ENCODE data around the gene DNMBP. TPM values are rescaled to one million over a fixed set of nuclear protein-coding genes. Genes with fewer than 3 reads are reported as not detected.
"Not testable (repeated sequence)": the region's sequence is repeated elsewhere in the genome, so short reads cannot be mapped to it uniquely, and the experiment has no call there.

DNMBP gene
- total RNA-seq, 1 donor from 2014 or later, result 7.7 TPM

DNA sequence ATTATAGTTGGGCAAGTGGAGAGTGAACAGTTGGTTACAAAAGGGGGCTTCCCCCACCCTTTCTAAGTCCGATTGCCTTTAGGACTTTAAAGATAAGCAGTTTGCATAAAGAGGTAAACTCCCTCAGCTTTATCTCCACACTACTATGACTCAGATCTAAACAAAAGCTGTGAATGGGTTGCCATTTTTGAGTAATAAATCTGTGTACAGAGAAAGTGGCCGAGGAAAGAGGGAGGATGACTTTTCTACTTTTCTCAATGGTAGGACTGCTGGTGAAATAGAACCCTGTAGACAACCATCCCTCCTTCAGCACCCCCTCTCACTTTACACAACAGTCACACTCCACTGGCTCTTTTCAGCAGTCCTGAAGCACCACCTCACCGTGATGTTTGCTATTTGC is 71.2 kb downstream of the DNMBP start:
- Histone ChIP-seq H3K4me1 (peaks cover 17% of the 10 kb centered on the region), H3K9me3 (replicated peaks) (no peaks in the 10 kb centered on the region), H3K27ac (replicated peaks) (no peak overlapping the region), H3K4me3 (no peak overlapping the region), H3K36me3 (peaks cover 6% of the 10 kb centered on the region), H3K27me3 (ENCODE audit: low read depth) (no peaks in the 10 kb centered on the region)
- intact Hi-C loops (cut with micrococcal nuclease), result no loop called here
- DNase-seq, result no peak
- TF ChIP-seq, protein P1, sequence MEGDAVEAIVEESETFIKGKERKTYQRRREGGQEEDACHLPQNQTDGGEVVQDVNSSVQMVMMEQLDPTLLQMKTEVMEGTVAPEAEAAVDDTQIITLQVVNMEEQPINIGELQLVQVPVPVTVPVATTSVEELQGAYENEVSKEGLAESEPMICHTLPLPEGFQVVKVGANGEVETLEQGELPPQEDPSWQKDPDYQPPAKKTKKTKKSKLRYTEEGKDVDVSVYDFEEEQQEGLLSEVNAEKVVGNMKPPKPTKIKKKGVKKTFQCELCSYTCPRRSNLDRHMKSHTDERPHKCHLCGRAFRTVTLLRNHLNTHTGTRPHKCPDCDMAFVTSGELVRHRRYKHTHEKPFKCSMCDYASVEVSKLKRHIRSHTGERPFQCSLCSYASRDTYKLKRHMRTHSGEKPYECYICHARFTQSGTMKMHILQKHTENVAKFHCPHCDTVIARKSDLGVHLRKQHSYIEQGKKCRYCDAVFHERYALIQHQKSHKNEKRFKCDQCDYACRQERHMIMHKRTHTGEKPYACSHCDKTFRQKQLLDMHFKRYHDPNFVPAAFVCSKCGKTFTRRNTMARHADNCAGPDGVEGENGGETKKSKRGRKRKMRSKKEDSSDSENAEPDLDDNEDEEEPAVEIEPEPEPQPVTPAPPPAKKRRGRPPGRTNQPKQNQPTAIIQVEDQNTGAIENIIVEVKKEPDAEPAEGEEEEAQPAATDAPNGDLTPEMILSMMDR (IDR thresholded peaks at IDR 0.05; ENCODE audit: borderline replicate concordance), result no peak

DNA sequence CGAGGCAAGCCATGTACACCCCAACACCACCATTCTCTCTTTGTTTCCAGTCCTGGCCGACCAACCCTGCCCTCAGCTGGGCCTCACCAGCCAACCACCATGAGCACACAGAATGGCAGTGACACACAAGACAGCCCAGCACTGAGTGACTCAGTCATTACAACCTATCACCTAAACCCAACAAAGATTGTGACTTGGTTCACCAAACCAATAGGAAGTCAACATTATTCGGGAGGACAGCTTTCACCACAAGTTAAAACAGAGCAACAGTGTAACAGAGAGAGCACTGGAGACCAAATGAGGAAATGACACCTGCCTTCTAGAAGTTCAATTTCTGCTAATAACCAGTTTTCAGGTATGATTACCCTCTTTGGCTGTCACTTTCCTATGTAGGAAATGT is 72.1 kb downstream of the DNMBP start:
- Histone ChIP-seq H3K27me3 (ENCODE audit: low read depth) (no peaks in the 10 kb centered on the region), H3K36me3 (peaks cover 6% of the 10 kb centered on the region), H3K4me1 (peaks cover 9% of the 10 kb centered on the region), H3K9me3 (replicated peaks) (no peaks in the 10 kb centered on the region), H3K4me3 (no peak overlapping the region), H3K27ac (replicated peaks) (no peak overlapping the region)
- DNase-seq, result no peak
- TF ChIP-seq, protein P1 (IDR thresholded peaks at IDR 0.05; ENCODE audit: borderline replicate concordance), result no peak
- intact Hi-C loops (cut with micrococcal nuclease), result no loop called here

DNA sequence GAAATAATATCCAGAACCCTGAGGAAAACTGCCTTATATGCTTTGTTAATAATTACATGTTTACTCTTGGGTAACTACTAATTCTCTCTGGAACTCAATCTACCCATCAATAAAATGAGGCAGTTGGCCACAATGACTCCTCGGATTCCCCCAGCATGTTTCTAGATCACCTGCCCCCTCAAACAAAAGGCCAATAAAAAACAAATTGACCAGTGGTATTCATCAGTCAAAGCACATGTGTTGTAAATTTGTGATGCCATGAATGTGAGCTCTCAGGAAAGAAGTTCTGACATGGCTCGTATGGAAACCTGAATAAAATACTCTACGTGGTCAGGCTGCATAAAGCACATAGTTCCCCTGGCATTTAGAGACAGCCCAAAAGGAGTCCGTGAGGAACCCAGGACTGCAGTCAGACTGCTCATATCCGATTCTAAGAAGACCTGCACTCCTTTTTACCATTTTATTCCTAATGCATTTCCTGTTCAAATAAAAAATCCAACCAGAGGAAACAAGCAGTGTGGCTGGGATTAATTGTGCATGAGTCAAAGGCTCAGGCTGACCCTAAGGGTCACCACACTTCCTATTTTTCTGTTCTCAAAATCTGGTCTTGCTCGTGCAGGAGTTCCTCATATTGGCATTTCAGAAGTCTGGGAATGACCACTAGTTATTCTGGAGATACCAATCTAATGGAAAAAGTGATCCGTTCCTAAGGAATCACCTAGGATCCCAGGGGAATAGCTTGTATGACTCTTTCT is 77.4 kb downstream of the DNMBP start:
- DNase-seq; H3K9me3 ChIP-seq (replicated peaks); H3K4me3 ChIP-seq; intact Hi-C loops (cut with micrococcal nuclease); H3K27me3 ChIP-seq (ENCODE audit: low read depth); H3K36me3 ChIP-seq: not testable (repeated sequence)
- H3K4me1 ChIP-seq, result peaks cover 33% of the 10 kb centered on the region
- peak overlapping the region; percentile 23 for H3K27ac ChIP-seq (replicated peaks)

DNA sequence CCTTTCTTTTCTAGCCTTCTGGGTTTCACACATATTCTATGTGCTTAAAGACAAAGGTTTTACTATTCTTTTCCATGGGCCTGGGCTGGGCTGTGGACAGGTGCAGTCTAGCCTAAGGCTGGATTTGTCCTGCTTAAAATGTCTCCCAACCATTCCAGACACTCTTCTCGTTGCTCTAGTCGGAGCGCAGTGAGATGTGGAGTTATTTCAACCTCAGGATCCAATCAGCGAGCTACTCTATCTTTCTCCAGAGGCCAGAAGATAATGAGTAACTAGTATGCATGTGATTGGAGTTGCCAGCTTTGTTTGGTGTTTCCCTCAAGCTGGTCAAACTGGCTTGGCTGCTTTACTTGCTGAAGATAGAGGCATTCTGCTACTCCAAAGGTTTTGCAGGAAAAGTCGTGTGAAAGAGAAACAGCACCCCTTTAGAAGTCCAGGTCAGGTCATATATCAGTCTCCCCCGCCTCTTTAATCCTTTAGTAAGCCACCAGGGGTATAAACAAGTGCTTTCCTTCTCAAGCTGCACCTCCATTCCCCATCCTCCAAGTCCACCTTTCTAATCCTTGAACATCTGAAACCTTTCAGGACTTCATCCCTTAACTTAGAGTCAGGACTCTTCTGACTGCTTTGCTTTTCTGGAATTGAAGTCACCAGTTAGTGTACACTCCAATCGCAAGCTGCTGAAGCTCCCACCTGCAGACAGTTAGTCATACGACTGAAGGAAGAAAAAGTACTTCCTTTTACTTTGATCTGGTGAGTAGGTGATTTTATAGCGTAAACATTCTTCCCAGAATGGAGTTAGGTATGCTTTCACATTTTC is 78.8 kb downstream of the DNMBP start:
- TF ChIP-seq, protein P1 (IDR thresholded peaks at IDR 0.05; ENCODE audit: borderline replicate concordance), result no peak
- Histone ChIP-seq H3K4me1 (peaks cover 45% of the 10 kb centered on the region), H3K27ac (replicated peaks) (no peak overlapping the region)

DNA sequence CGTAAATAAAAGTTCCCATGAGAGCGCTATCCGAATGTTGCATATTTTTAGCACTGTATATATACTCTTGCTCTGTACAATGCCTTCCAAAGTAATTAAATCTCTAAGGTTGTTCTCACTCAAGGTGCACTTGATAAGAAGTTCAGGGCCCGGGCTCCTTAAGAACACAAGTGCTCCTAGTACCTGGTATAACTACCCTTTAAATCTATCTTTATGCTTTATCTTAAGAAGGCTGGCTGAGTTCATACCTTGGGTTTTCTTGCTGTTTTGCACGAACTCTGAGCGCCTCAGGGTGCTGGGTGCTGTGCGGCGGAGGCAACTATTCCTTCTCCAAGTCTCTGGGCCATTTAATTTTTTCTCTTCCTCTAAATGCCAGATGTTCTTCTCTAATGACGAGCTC is 80.4 kb downstream of the DNMBP start:
- Histone ChIP-seq H3K4me3 (no peak overlapping the region), H3K4me1 (peaks cover 45% of the 10 kb centered on the region), H3K36me3 (no peaks in the 10 kb centered on the region), H3K27ac (replicated peaks) (no peak overlapping the region), H3K9me3 (replicated peaks) (no peaks in the 10 kb centered on the region), H3K27me3 (ENCODE audit: low read depth) (no peaks in the 10 kb centered on the region)
- no peak for DNase-seq
- intact Hi-C loops (cut with micrococcal nuclease), result no loop called here
- TF ChIP-seq, protein P1 (IDR thresholded peaks at IDR 0.05; ENCODE audit: borderline replicate concordance), result no peak

More for the DNA sequence above, 78.8 kb downstream of the DNMBP start:
- intact Hi-C loops (cut with micrococcal nuclease), result no loop called here
- Histone ChIP-seq H3K9me3 (replicated peaks) (no peaks in the 10 kb centered on the region), H3K36me3 (no peaks in the 10 kb centered on the region), H3K27me3 (ENCODE audit: low read depth) (no peaks in the 10 kb centered on the region), H3K4me3 (no peak overlapping the region)
- DNase-seq, result no peak
